Brain microvascular endothelial cell (primary cell): ENCODE data around the gene TRIM41.
"Not testable (repeated sequence)": the region's sequence is repeated elsewhere in the genome, so short reads cannot be mapped to it uniquely, and the experiment has no call there.

Experiments
- DNase-seq: peaks from one replicate; pipeline ENCODE4 v3.0.0-alpha.2; 2020
- H3K27ac ChIP-seq: fragments of 250-450 bp; sonication (Bioruptor Pico); 2 replicates; pipeline ENCODE4 v1.5.1; 2020; ENCODE audit warnings: mild to moderate bottlenecking, moderate library complexity
- H3K27me3 ChIP-seq: fragments of 250-450 bp; sonication (Bioruptor Pico); replicated peaks from 2 replicates; pipeline ENCODE4 v1.5.1; 2020; ENCODE audit warnings: mild to moderate bottlenecking
- H3K36me3 ChIP-seq: fragments of 250-450 bp; sonication (Bioruptor Pico); replicated peaks from 2 replicates; pipeline ENCODE4 v1.5.1; 2020; ENCODE audit warnings: mild to moderate bottlenecking
- H3K4me3 ChIP-seq: 2 replicates; pipeline ENCODE4 v1.5.1; 2011; ENCODE audit warnings: low read depth, mild to moderate bottlenecking, control low read depth, low read length, moderate library complexity
- in situ Hi-C: cut with HindIII; loops from 2 replicates; pipeline ENCODE4 v1.10.0; 2017; ENCODE audit warnings: low sequenced_read_pairs, low pct_ligation_motif_present
- TF ChIP-seq, protein P1 (sequence below): IDR thresholded peaks from 2 replicates; pipeline ENCODE4 v1.5.1; 2011; ENCODE audit warnings: low read depth, mild to moderate bottlenecking, moderate library complexity, low read length, control low read depth, inconsistent platforms; ENCODE audit errors: missing control alignments

Gene TRIM41

DNA sequence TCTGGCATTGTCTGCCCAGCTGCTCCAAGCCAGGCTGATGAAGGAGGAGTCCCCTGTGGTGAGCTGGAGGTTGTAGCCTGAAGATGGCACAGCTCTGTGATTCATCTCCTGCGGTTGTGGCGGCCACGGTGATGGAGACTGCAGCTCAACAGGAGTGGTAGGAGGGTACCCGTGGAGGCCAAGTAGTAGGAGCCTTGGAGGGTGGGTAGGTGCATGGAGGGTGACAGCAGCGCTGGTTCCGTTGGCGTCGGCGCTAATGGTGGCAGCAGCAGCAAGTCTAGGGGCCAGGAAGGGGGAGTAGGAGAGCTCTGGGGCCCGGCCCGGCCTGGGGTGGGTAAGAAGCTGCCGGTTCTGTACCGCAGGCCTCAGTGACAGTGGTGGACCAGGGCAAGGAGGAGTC, 60.3 kb downstream of the TRIM41 start:
- in situ Hi-C loops = no loop called here
- TF ChIP-seq, protein P1, sequence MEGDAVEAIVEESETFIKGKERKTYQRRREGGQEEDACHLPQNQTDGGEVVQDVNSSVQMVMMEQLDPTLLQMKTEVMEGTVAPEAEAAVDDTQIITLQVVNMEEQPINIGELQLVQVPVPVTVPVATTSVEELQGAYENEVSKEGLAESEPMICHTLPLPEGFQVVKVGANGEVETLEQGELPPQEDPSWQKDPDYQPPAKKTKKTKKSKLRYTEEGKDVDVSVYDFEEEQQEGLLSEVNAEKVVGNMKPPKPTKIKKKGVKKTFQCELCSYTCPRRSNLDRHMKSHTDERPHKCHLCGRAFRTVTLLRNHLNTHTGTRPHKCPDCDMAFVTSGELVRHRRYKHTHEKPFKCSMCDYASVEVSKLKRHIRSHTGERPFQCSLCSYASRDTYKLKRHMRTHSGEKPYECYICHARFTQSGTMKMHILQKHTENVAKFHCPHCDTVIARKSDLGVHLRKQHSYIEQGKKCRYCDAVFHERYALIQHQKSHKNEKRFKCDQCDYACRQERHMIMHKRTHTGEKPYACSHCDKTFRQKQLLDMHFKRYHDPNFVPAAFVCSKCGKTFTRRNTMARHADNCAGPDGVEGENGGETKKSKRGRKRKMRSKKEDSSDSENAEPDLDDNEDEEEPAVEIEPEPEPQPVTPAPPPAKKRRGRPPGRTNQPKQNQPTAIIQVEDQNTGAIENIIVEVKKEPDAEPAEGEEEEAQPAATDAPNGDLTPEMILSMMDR = no peak
- Histone ChIP-seq H3K27ac (no peak overlapping the region), H3K4me3 (no peak overlapping the region), H3K36me3 (no peaks in the 10 kb centered on the region), H3K27me3 (no peaks in the 10 kb centered on the region)
- no peak for DNase-seq

DNA sequence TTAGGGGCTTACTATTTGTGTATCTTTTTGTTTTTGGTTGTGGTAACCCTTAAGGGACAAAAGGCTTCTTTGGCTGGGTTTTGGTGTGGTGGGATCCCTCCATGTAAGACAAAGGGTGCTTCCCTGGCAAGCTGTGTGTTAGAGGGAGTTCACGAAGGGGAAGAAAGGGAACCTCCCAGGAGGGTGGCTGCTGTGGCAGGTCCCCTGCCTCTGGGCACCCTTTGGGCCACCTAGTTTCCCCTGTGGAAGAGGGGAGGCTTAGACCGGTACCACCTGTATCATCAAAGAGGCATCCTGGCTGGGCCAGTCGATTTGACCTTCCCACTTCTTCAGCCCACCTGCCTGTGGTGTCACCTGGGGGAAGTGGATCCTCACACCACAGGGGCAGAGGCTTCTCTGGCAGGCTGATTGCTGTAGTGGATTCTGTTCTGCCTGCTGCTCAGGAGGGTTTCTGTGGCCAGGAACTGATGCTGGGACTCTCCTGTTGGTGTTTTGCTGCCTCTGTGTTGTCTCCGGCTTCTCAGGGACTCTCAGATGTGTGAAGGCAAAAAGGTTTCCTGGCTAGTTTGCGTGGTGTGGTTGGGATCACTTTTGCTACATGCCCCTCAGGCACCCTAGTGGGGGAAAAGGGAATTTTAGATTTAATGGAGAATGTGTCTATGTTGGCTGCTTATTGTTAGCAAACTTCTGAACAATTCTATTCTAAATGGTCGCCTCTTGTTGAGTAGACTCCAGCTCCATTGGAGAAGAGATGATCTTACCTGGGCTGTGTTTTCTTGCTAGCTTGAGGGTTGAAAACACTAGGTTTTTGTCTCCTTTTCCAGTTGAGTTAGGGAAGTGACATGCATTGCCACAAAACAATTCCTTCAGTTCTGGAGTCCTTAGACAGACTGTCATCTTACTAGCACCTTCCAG, 61.0 kb downstream of the TRIM41 start:
- H3K4me3 ChIP-seq, DNase-seq, H3K27me3 ChIP-seq, H3K36me3 ChIP-seq, in situ Hi-C loops, H3K27ac ChIP-seq: not testable (repeated sequence)
- TF ChIP-seq, protein P1 = peak; percentile 1
